Measurements from ENCODE around the gene ABCA4.

Gene ABCA4

GRCh38 chr1:94039871-94040569 lies 80.9 kb downstream of the ABCA4 start:
- ATAC-seq (ENCODE audit: insufficient read depth, low read depth) = no peak
- Histone ChIP-seq H3K4me3 (ENCODE audit: low read depth in 1 of 2, low read length in 2 of 2) (no peak overlapping the region), H3K79me2 (ENCODE audit: insufficient read depth, low read length) (no peaks in the 10 kb centered on the region), H3K4me1 (ENCODE audit: insufficient read depth, low read length) (peaks cover 6% of the 10 kb centered on the region; the same call in 1 of the 2 replicates), H3K9me3 (ENCODE audit: insufficient read depth, low read length, severe bottlenecking) (no peaks in the 10 kb centered on the region), H3K9ac (ENCODE audit: low read depth, low read length) (no peak overlapping the region), H3K27me3 (ENCODE audit: insufficient read depth, low read length, poor library complexity) (no peaks in the 10 kb centered on the region), H2AFZ (ENCODE audit: low read depth, low read length) (no peak overlapping the region), H3K36me3 (ENCODE audit: insufficient read depth, low read length) (no peaks in the 10 kb centered on the region), H3K27ac (ENCODE audit: low read length) (no peak overlapping the region), H4K20me1 (ENCODE audit: insufficient read depth, low read length) (no peaks in the 10 kb centered on the region), H3K4me2 (ENCODE audit: insufficient read depth, low read length) (no peak overlapping the region)
- TF ChIP-seq, protein P1, sequence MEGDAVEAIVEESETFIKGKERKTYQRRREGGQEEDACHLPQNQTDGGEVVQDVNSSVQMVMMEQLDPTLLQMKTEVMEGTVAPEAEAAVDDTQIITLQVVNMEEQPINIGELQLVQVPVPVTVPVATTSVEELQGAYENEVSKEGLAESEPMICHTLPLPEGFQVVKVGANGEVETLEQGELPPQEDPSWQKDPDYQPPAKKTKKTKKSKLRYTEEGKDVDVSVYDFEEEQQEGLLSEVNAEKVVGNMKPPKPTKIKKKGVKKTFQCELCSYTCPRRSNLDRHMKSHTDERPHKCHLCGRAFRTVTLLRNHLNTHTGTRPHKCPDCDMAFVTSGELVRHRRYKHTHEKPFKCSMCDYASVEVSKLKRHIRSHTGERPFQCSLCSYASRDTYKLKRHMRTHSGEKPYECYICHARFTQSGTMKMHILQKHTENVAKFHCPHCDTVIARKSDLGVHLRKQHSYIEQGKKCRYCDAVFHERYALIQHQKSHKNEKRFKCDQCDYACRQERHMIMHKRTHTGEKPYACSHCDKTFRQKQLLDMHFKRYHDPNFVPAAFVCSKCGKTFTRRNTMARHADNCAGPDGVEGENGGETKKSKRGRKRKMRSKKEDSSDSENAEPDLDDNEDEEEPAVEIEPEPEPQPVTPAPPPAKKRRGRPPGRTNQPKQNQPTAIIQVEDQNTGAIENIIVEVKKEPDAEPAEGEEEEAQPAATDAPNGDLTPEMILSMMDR (IDR thresholded peaks at IDR 0.05; ENCODE audit: borderline replicate concordance, extremely low read depth, low read length, poor library complexity, severe bottlenecking) = no peak
- no peak for TF ChIP-seq EZH2 (IDR thresholded peaks at IDR 0.05; ENCODE audit: borderline replicate concordance, low read depth, low read length, severe bottlenecking)
- DNase-seq = no peak

GRCh38 chr1:94039514-94039870 lies 81.5 kb downstream of the ABCA4 start:
- ATAC-seq (ENCODE audit: insufficient read depth, low read depth) (peak; percentile 82), DNase-seq (peak; percentile 73)
- H3K27ac ChIP-seq (ENCODE audit: low read length) = no peak overlapping the region

DNA sequence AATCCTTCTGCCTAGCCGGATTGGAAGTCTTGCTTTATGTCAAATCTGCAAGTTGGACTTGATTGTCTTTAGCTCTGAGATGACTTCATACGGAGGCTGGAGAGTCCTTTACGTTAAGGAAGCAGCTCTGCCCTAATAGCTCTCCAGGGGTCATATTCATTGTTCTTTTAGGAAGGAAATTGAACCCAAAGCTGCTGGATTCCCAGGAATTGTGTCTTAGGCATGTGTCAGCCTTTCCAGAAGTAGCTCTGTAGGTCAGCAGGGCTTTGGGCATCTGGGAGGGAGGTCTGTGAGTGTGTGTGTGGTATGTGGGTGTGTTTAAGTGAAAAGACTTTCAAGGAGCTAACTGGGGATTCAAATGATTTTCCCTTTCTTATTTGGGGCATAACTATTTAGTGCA lies 82.4 kb downstream of the ABCA4 start:
- no peak overlapping the region for H3K27ac ChIP-seq (ENCODE audit: low read length)
- DNase-seq (no peak), ATAC-seq (ENCODE audit: insufficient read depth, low read depth) (no peak)
- no peak overlapping the region for H3K4me2 ChIP-seq (ENCODE audit: insufficient read depth, low read length)
- no peak overlapping the region for H3K4me3 ChIP-seq (ENCODE audit: low read depth in 1 of 2, low read length in 2 of 2)
- no peaks in the 10 kb centered on the region for H3K27me3 ChIP-seq (ENCODE audit: insufficient read depth, low read length, poor library complexity)
- H4K20me1 ChIP-seq (ENCODE audit: insufficient read depth, low read length) = no peaks in the 10 kb centered on the region
- no peak overlapping the region for H2AFZ ChIP-seq (ENCODE audit: low read depth, low read length)
- no peaks in the 10 kb centered on the region for H3K36me3 ChIP-seq (ENCODE audit: insufficient read depth, low read length)
- TF ChIP-seq, protein P1 (IDR thresholded peaks at IDR 0.05; ENCODE audit: borderline replicate concordance, extremely low read depth, low read length, poor library complexity, severe bottlenecking) = no peak
- no peak for TF ChIP-seq EZH2 (IDR thresholded peaks at IDR 0.05; ENCODE audit: borderline replicate concordance, low read depth, low read length, severe bottlenecking)
- peaks cover 6% of the 10 kb centered on the region; the same call in 1 of the 2 replicates for H3K4me1 ChIP-seq (ENCODE audit: insufficient read depth, low read length)
- no peak overlapping the region for H3K9ac ChIP-seq (ENCODE audit: low read depth, low read length)
- H3K9me3 ChIP-seq (ENCODE audit: insufficient read depth, low read length, severe bottlenecking) = no peaks in the 10 kb centered on the region
- H3K79me2 ChIP-seq (ENCODE audit: insufficient read depth, low read length) = no peaks in the 10 kb centered on the region

More at GRCh38 chr1:94039514-94039870, 81.5 kb downstream of the ABCA4 start:
- Histone ChIP-seq H3K79me2 (ENCODE audit: insufficient read depth, low read length) (no peaks in the 10 kb centered on the region), H3K4me3 (ENCODE audit: low read depth in 1 of 2, low read length in 2 of 2) (no peak overlapping the region), H3K27me3 (ENCODE audit: insufficient read depth, low read length, poor library complexity) (no peaks in the 10 kb centered on the region), H3K4me2 (ENCODE audit: insufficient read depth, low read length) (no peak overlapping the region), H3K9ac (ENCODE audit: low read depth, low read length) (no peak overlapping the region), H3K9me3 (ENCODE audit: insufficient read depth, low read length, severe bottlenecking) (no peaks in the 10 kb centered on the region), H3K4me1 (ENCODE audit: insufficient read depth, low read length) (peaks cover 6% of the 10 kb centered on the region; the same call in 1 of the 2 replicates), H4K20me1 (ENCODE audit: insufficient read depth, low read length) (no peaks in the 10 kb centered on the region), H2AFZ (ENCODE audit: low read depth, low read length) (no peak overlapping the region), H3K36me3 (ENCODE audit: insufficient read depth, low read length) (no peaks in the 10 kb centered on the region)
- TF ChIP-seq, protein P1 (IDR thresholded peaks at IDR 0.05; ENCODE audit: borderline replicate concordance, extremely low read depth, low read length, poor library complexity, severe bottlenecking) = peak; percentile 97
- no peak for TF ChIP-seq EZH2 (IDR thresholded peaks at IDR 0.05; ENCODE audit: borderline replicate concordance, low read depth, low read length, severe bottlenecking)

Data from DND-41 (cell line).